Loucy (cell line): Measurements from ENCODE around the gene WDR35.

Experiments used
- H2AFZ ChIP-seq: fragments of 200-600 bp; sonication (generic); 2 replicates; pipeline ENCODE4 v1.6.0; 2016; ENCODE audit warnings: antibody characterized with exemption, mild to moderate bottlenecking, low read length, moderate library complexity
- H3F3A ChIP-seq: fragments of 200-600 bp; 2 replicates; pipeline ENCODE4 v1.6.0; 2016; ENCODE audit warnings: antibody characterized with exemption, low read depth, mild to moderate bottlenecking
- H3K27me3 ChIP-seq: fragments of 200-600 bp; sonication (generic); 2 replicates; pipeline ENCODE4 v1.6.1; 2014; ENCODE audit warnings: low read length, mild to moderate bottlenecking; ENCODE audit not compliant: insufficient read depth, poor library complexity, severe bottlenecking
- H3K36me3 ChIP-seq: fragments of 200-600 bp; sonication (generic); 2 replicates; pipeline ENCODE4 v1.6.1; 2016; ENCODE audit warnings: low read length; ENCODE audit not compliant: insufficient read depth
- H3K4me1 ChIP-seq: fragments of 200-600 bp; sonication (generic); 2 replicates; pipeline ENCODE4 v1.5.1; 2014; ENCODE audit warnings: low read length, mild to moderate bottlenecking; ENCODE audit not compliant: insufficient read depth, poor library complexity, severe bottlenecking
- H3K4me2 ChIP-seq: fragments of 200-600 bp; sonication (generic); 2 replicates; pipeline ENCODE4 v1.6.0; 2014; ENCODE audit warnings: antibody characterized with exemption, low read length, low read depth, mild to moderate bottlenecking; ENCODE audit not compliant: poor library complexity, severe bottlenecking
- H3K4me3 ChIP-seq: fragments of 200-600 bp; sonication (generic); 2 replicates; pipeline ENCODE4 v1.5.1; 2014; ENCODE audit warnings: low read length, mild to moderate bottlenecking, mixed read lengths; ENCODE audit not compliant: poor library complexity, severe bottlenecking
- H3K79me2 ChIP-seq: fragments of 200-600 bp; sonication (generic); 2 replicates; pipeline ENCODE4 v1.6.1; 2014; ENCODE audit warnings: low read length; ENCODE audit not compliant: insufficient read depth
- H3K9ac ChIP-seq: fragments of 200-600 bp; sonication (generic); 2 replicates; pipeline ENCODE4 v1.6.0; 2014; ENCODE audit warnings: mild to moderate bottlenecking, low read depth, low read length, moderate library complexity; ENCODE audit not compliant: poor library complexity, severe bottlenecking
- H3K9me2 ChIP-seq: fragments of 200-600 bp; sonication (generic); replicated peaks from 2 replicates; pipeline ENCODE4 v1.6.1; 2016; ENCODE audit warnings: low read depth, low read length, mixed read lengths
- H3K9me3 ChIP-seq: fragments of 200-600 bp; sonication (generic); 2 replicates; pipeline ENCODE4 v1.6.1; 2014; ENCODE audit warnings: mild to moderate bottlenecking, antibody characterized with exemption, low read length, low read depth; ENCODE audit not compliant: insufficient read depth
- H4K20me1 ChIP-seq: fragments of 200-600 bp; sonication (generic); 2 replicates; pipeline ENCODE4 v1.6.0; 2014; ENCODE audit warnings: antibody characterized with exemption, low read length, mild to moderate bottlenecking; ENCODE audit not compliant: insufficient read depth, poor library complexity, severe bottlenecking
- EZH2phosphoT487 ChIP-seq: fragments of 200-600 bp; IDR thresholded peaks from 2 replicates; pipeline ENCODE4 v1.6.1; 2018; ENCODE audit warnings: antibody characterized with exemption, mild to moderate bottlenecking, moderate library complexity, borderline replicate concordance
- TF ChIP-seq, protein P1 (sequence below): fragments of 200-600 bp; sonication (generic); conservative IDR thresholded peaks from 2 replicates; pipeline ENCODE4 v1.5.1; 2014; ENCODE audit warnings: mild to moderate bottlenecking, antibody characterized with exemption, low read length

The WDR35 gene

DNA sequence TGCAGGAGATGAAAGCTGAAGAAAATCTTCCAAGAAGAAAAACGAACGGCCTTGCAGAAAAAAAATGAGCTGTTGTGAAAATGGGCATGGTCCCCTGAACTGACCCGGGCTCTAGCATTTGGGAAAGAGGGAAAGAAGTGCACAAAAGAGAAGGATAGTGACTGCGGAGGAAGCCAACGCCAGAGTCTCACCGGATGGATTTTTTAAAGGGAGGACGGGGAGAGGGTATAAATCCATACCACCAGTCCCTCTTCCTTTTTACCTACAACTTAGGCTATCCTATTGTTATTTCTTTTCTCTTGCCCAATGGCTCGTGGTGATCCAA is 601 bp downstream of the WDR35 start:
- H3K79me2 ChIP-seq, result no peaks in the 10 kb centered on the region
- H3K4me1 ChIP-seq, result no peaks in the 10 kb centered on the region
- no peak overlapping the region for H2AFZ ChIP-seq
- no peak overlapping the region for H3K4me3 ChIP-seq
- H3K9ac ChIP-seq, result no peak overlapping the region
- no peak overlapping the region for H3K4me2 ChIP-seq
- H3K9me3 ChIP-seq, result no peaks in the 10 kb centered on the region
- no peaks in the 10 kb centered on the region for H3K36me3 ChIP-seq
- H3F3A ChIP-seq, result no peaks in the 10 kb centered on the region
- H3K27me3 ChIP-seq, result no peaks in the 10 kb centered on the region
- H4K20me1 ChIP-seq, result no peaks in the 10 kb centered on the region
- TF ChIP-seq EZH2phosphoT487, result no peak
- TF ChIP-seq, protein P1, sequence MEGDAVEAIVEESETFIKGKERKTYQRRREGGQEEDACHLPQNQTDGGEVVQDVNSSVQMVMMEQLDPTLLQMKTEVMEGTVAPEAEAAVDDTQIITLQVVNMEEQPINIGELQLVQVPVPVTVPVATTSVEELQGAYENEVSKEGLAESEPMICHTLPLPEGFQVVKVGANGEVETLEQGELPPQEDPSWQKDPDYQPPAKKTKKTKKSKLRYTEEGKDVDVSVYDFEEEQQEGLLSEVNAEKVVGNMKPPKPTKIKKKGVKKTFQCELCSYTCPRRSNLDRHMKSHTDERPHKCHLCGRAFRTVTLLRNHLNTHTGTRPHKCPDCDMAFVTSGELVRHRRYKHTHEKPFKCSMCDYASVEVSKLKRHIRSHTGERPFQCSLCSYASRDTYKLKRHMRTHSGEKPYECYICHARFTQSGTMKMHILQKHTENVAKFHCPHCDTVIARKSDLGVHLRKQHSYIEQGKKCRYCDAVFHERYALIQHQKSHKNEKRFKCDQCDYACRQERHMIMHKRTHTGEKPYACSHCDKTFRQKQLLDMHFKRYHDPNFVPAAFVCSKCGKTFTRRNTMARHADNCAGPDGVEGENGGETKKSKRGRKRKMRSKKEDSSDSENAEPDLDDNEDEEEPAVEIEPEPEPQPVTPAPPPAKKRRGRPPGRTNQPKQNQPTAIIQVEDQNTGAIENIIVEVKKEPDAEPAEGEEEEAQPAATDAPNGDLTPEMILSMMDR, result no peak
- H3K9me2 ChIP-seq, result no peaks in the 10 kb centered on the region

DNA sequence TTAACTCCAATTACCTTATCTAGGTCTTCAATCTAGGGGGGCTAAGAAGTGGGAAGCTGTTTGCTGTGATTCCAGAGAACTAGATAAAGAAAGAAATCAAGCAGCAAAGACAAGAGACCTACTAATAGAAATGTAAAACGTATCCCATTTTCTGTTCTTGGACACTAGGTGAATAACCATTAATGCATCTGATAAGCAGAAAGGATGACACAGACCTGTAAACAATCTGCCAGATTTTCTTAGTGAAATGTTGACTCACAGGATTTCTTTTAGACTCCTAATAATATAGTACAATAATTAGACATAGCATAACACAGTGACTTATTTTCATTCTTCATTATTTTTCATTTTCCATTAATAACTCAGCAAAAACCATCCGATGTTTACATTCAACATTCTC is 1.3 kb downstream of the WDR35 start:
- no peak overlapping the region for H3K9ac ChIP-seq

DNA sequence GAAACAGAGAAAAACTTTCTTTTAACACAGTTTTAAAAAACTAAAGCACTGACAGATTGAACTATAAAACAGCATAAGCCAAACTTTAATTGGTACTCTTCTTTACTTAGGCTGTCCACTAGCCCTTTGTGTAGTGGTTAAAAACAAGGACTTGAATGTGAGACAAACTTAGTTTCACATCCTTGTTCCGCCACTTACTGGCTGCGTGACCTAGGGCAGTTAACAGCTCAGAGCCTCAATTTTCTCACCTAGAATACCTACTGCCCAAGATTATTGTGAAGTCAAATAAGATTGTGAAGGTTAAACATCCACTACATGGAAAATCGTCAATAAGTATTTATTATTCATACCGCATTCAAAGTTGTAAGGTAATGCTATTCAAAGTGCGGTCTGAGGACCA is 2.0 kb downstream of the WDR35 start:
- H3K27me3 ChIP-seq, result no peaks in the 10 kb centered on the region
- no peaks in the 10 kb centered on the region for H3K4me1 ChIP-seq
- no peaks in the 10 kb centered on the region for H4K20me1 ChIP-seq
- H3K4me3 ChIP-seq, result no peak overlapping the region
- H3K9me2 ChIP-seq, result no peaks in the 10 kb centered on the region
- no peaks in the 10 kb centered on the region for H3K36me3 ChIP-seq
- H3K9me3 ChIP-seq, result no peaks in the 10 kb centered on the region
- no peak overlapping the region for H3K9ac ChIP-seq
- no peak overlapping the region for H2AFZ ChIP-seq
- no peaks in the 10 kb centered on the region for H3F3A ChIP-seq
- no peak overlapping the region for H3K4me2 ChIP-seq
- no peak for TF ChIP-seq EZH2phosphoT487
- TF ChIP-seq, protein P1, result no peak
- H3K79me2 ChIP-seq, result no peaks in the 10 kb centered on the region

More for the DNA sequence above, 1.3 kb downstream of the WDR35 start:
- H3K4me1 ChIP-seq, result no peaks in the 10 kb centered on the region
- no peaks in the 10 kb centered on the region for H3F3A ChIP-seq
- no peaks in the 10 kb centered on the region for H3K36me3 ChIP-seq
- no peaks in the 10 kb centered on the region for H3K79me2 ChIP-seq
- TF ChIP-seq, protein P1, result no peak
- no peak for TF ChIP-seq EZH2phosphoT487
- no peak overlapping the region for H3K4me3 ChIP-seq
- H3K27me3 ChIP-seq, result no peaks in the 10 kb centered on the region
- H3K4me2 ChIP-seq, result no peak overlapping the region
- no peaks in the 10 kb centered on the region for H3K9me3 ChIP-seq
- H4K20me1 ChIP-seq, result no peaks in the 10 kb centered on the region
- H2AFZ ChIP-seq, result no peak overlapping the region
- H3K9me2 ChIP-seq, result no peaks in the 10 kb centered on the region
